Hepatocyte (in vitro differentiated cells): Measurements from ENCODE around the gene CUTA. TPM values are rescaled to one million over a fixed set of nuclear protein-coding genes. Genes with fewer than 3 reads are reported as not detected.
"Not testable (repeated sequence)": the region's sequence is repeated elsewhere in the genome, so short reads cannot be mapped to it uniquely, and the experiment has no call there.

ENCODE experiments used
- DNase-seq: peaks from one replicate; pipeline ENCODE4 v3.0.0-alpha.2; 2016; ENCODE audit warnings: low spot score
- H2AFZ ChIP-seq: fragments of 200-600 bp; sonication (generic); 2 replicates; pipeline ENCODE4 v1.6.0; 2016; ENCODE audit warnings: antibody characterized with exemption, mild to moderate bottlenecking
- H3K27ac ChIP-seq: fragments of 200-600 bp; sonication (generic); 2 replicates; pipeline ENCODE4 v1.5.1; 2016; ENCODE audit warnings: mild to moderate bottlenecking
- H3K27me3 ChIP-seq: fragments of 200-600 bp; sonication (generic); 2 replicates; pipeline ENCODE4 v1.6.1; 2016
- H3K36me3 ChIP-seq: fragments of 200-600 bp; sonication (generic); replicated peaks from 2 replicates; pipeline ENCODE4 v1.5.1; 2016; ENCODE audit warnings: low read depth; ENCODE audit not compliant: insufficient read depth
- H3K4me1 ChIP-seq: fragments of 200-600 bp; sonication (generic); 2 replicates; pipeline ENCODE4 v1.5.1; 2016; ENCODE audit warnings: mild to moderate bottlenecking, moderate library complexity; ENCODE audit not compliant: insufficient read depth
- H3K4me2 ChIP-seq: fragments of 200-600 bp; sonication (generic); 2 replicates; pipeline ENCODE4 v1.6.0; 2016
- H3K4me3 ChIP-seq: fragments of 200-600 bp; sonication (generic); 2 replicates; pipeline ENCODE4 v1.5.1; 2016; ENCODE audit warnings: mild to moderate bottlenecking
- H3K79me2 ChIP-seq: fragments of 200-600 bp; sonication (generic); 2 replicates; pipeline ENCODE4 v1.6.0; 2017; ENCODE audit warnings: mild to moderate bottlenecking
- H3K9me2 ChIP-seq: fragments of 200-600 bp; sonication (generic); replicated peaks from 2 replicates; pipeline ENCODE4 v1.6.0; 2017; ENCODE audit warnings: mild to moderate bottlenecking; ENCODE audit not compliant: insufficient read depth
- H3K9me3 ChIP-seq: fragments of 200-600 bp; sonication (generic); 2 replicates; pipeline ENCODE4 v1.5.1; 2016; ENCODE audit warnings: low read depth, mild to moderate bottlenecking
- H4K20me1 ChIP-seq: fragments of 200-600 bp; sonication (generic); 2 replicates; pipeline ENCODE4 v1.6.0; 2016; ENCODE audit warnings: mild to moderate bottlenecking; ENCODE audit not compliant: insufficient read depth, poor library complexity, severe bottlenecking
- CTCF ChIP-seq: fragments of 200-600 bp; sonication (generic); IDR thresholded peaks from 2 replicates; pipeline ENCODE4 v1.5.1; 2016; ENCODE audit warnings: antibody characterized with exemption, mild to moderate bottlenecking; ENCODE audit not compliant: poor library complexity
- EZH2 ChIP-seq: fragments of 200-600 bp; sonication (generic); IDR thresholded peaks from 2 replicates; pipeline ENCODE4 v1.6.1; 2016; ENCODE audit warnings: antibody characterized with exemption, mild to moderate bottlenecking, borderline replicate concordance
- EZH2phosphoT487 ChIP-seq: fragments of 200-600 bp; sonication (generic); IDR thresholded peaks from one replicate; pipeline ENCODE4 v1.6.1; 2018; ENCODE audit warnings: antibody characterized with exemption, mild to moderate bottlenecking, low read depth, moderate library complexity; ENCODE audit not compliant: unreplicated experiment, severe bottlenecking
- WGBS: methylation state at CpG from one replicate; pipeline ENCODE4 v1.1.6; 2016; ENCODE audit warnings: low lambda C conversion rate; ENCODE audit errors: missing lambda C conversion rate; 5-methylcytosine and 5-hydroxymethylcytosine counted together
- polyA plus RNA-seq: library from polyadenylated mRNA; unstranded; fragments of >200 nt; fragmentation: Nextera tagmentation; extraction: Ambion mirVana; gene quantifications from 2 replicates; pipeline ENCODE4 v1.2.1, GENCODE V29; 2016
- total RNA-seq: library from RNA; depleted of rRNA; stranded (reverse); fragments of >200 nt; gene quantifications from 2 replicates; pipeline ENCODE4 v1.2.3, GENCODE V29; 2014

The CUTA gene
- total and polyA plus RNA-seq, 2 experiments from 2014 or later: 121 to 349 TPM

GRCh38 chr6:33384581-33385020, 33.3 kb downstream of the CUTA start:
- Histone ChIP-seq H3K36me3 (no peaks in the 10 kb centered on the region), H3K27me3 (no peaks in the 10 kb centered on the region), H3K4me3 (no peak overlapping the region), H3K27ac (no peak overlapping the region), H3K9me2 (no peaks in the 10 kb centered on the region), H3K4me2 (no peak overlapping the region), H2AFZ (no peak overlapping the region), H3K4me1 (no peaks in the 10 kb centered on the region), H3K9me3 (no peaks in the 10 kb centered on the region), H3K79me2 (no peaks in the 10 kb centered on the region), H4K20me1 (no peaks in the 10 kb centered on the region)
- peak; percentile 48 for DNase-seq
- peak; percentile 39 for TF ChIP-seq CTCF
- TF ChIP-seq EZH2: no peak
- WGBS: 32% methylated on average over 4 of the region's 4 CpGs

GRCh38 chr6:33383427-33384185, 34.3 kb downstream of the CUTA start:
- no peaks in the 10 kb centered on the region for H4K20me1 ChIP-seq
- H3K4me2 ChIP-seq: no peak overlapping the region
- H3K27me3 ChIP-seq: no peaks in the 10 kb centered on the region
- H3K9me3 ChIP-seq: no peaks in the 10 kb centered on the region
- H3K79me2 ChIP-seq: no peaks in the 10 kb centered on the region
- no peak for TF ChIP-seq EZH2
- no peak for TF ChIP-seq EZH2phosphoT487
- no peak for TF ChIP-seq CTCF
- H3K4me1 ChIP-seq: no peaks in the 10 kb centered on the region
- H3K9me2 ChIP-seq: no peaks in the 10 kb centered on the region
- H3K27ac ChIP-seq: no peak overlapping the region
- H2AFZ ChIP-seq: no peak overlapping the region
- DNase-seq: no peak
- 82% methylated on average over 10 of the region's 10 CpGs for WGBS
- no peaks in the 10 kb centered on the region for H3K36me3 ChIP-seq
- H3K4me3 ChIP-seq: no peak overlapping the region

GRCh38 chr6:33380272-33380981, 37.5 kb downstream of the CUTA start:
- TF ChIP-seq EZH2phosphoT487 (no peak), EZH2 (no peak), CTCF (no peak)
- no peaks in the 10 kb centered on the region for H3K27me3 ChIP-seq
- H2AFZ ChIP-seq: no peak overlapping the region
- H4K20me1 ChIP-seq: no peaks in the 10 kb centered on the region
- H3K4me1 ChIP-seq: no peaks in the 10 kb centered on the region
- no peak overlapping the region for H3K27ac ChIP-seq
- no peak overlapping the region for H3K4me3 ChIP-seq
- no peaks in the 10 kb centered on the region for H3K79me2 ChIP-seq
- DNase-seq: no peak
- no peaks in the 10 kb centered on the region for H3K9me2 ChIP-seq
- 94% methylated on average over 2 of the region's 2 CpGs for WGBS
- H3K4me2 ChIP-seq: no peak overlapping the region
- no peaks in the 10 kb centered on the region for H3K9me3 ChIP-seq
- H3K36me3 ChIP-seq: no peaks in the 10 kb centered on the region

- 94% methylated on average over 10 of the region's 10 CpGs for WGBS
- not testable (repeated sequence) for H3K9me3 ChIP-seq, H3K9me2 ChIP-seq, H3K79me2 ChIP-seq, DNase-seq, H4K20me1 ChIP-seq, H2AFZ ChIP-seq, H3K36me3 ChIP-seq, H3K27me3 ChIP-seq, H3K4me2 ChIP-seq, H3K4me1 ChIP-seq, H3K27ac ChIP-seq, H3K4me3 ChIP-seq
Observed at GRCh38 chr6:33379184-33379583, 38.7 kb downstream of the CUTA start.
